GM19023 (cell line): Measurements from ENCODE around the gene CD44.
"Not testable (repeated sequence)": the region's sequence is repeated elsewhere in the genome, so short reads cannot be mapped to it uniquely, and the experiment has no call there.

Source experiments
- ATAC-seq: cut with Tn5 transposase; IDR thresholded peaks from one replicate; pipeline ENCODE4 v1.9.1; 2021; ENCODE audit warnings: mild to moderate bottlenecking, moderate library complexity; ENCODE audit not compliant: unreplicated experiment

Gene CD44

DNA sequence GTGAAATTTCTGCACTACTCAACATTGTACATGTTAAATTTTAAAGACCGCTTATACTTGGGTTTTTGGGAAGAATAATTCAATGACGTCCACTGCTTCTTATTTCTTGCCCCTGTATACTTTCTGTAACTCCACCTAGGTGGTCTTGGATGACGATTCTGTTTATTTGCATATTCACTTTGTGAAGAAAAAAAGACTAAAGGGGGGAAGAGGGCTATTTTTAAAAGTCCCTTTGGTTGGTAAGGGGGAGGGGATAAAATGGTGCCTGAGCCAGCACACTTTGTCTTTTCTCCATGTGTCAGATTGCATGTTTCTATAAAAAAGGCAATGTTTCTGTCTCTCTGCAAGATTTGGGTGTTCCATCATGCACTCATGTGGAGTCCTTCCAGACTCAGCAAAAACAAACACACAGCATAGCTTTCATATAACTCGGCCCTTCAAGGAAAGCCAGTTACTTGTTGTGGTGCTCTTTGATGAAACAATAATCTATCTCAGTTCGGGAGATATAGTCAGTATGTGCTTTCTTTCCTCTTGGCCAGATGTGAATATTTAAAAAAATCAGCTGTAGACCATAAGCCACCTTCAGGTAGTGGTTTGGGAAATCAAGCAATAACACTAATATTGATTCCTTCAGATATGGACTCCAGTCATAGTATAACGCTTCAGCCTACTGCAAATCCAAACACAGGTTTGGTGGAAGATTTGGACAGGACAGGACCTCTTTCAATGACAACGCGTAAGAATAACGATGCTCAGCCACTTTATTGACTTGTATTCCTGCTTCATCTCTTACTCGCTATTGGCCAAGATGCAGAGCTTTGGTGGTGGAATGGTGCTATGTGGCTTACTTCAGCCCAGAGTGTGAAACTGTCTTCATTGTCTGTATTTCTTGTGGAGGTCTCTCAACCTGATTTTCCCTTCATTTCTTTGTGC lies 68.8 kb downstream of the CD44 start:
- no peak for ATAC-seq

DNA sequence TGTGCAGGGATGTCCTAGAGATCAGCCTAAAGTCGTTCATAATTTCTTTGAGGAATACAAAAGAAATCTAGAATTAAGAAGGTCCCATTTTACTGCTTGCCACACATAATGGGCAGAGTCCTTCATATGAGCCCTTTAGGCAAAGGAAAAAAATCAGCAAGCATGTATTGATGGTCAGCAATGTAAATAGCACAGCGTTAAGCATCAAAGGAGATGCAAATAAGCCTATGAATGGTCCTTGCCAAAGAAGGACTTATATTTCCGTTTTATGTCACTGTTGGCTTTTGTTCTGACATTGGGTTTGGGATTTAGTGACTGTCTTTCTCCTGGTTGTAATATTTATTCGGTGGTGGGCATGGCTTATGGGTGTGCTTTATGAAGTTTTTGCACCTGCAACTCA lies 69.8 kb downstream of the CD44 start:
- ATAC-seq = no peak

DNA sequence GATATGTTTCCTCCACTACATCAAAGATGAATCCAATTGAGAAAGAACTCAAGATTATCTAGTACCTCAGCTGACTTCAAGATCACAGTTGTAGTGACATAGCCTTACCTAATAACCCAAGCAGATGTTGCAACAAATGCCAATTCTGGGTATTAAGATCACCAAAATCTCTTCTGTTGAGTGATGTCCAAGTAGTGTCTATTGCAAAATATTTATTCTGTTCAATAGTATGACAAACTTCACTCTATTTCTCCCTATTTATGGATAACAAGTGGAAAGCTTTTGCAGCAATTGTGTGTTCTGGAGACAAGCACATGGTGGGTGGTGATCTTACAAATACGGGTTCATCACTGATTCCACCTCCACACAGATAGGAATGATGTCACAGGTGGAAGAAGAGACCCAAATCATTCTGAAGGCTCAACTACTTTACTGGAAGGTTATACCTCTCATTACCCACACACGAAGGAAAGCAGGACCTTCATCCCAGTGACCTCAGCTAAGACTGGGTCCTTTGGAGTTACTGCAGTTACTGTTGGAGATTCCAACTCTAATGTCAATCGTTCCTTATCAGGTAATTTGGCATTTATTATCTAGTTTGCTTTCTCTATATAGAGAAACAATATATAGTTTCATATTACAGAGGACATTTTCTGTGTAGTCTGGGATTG lies 72.0 kb downstream of the CD44 start:
- no peak for ATAC-seq

DNA sequence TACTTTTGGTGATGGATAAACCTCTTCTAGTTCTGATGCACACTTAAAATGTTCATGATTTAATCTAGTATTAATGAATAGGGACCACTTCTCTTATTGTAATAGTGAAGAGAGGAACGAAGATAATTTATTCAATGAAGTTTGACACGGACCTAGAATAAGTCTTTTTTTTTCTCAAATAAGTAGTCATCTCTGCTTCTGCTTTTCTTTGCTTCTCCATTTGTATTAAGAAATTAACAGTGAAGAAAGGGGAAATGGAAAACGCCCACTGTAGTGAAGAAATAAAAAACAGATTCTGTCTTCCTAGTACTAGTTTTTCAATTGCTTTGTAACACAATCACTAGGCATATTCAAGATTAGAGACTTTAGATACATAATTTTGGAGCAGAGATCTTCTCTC lies 73.0 kb downstream of the CD44 start:
- no peak for ATAC-seq

DNA sequence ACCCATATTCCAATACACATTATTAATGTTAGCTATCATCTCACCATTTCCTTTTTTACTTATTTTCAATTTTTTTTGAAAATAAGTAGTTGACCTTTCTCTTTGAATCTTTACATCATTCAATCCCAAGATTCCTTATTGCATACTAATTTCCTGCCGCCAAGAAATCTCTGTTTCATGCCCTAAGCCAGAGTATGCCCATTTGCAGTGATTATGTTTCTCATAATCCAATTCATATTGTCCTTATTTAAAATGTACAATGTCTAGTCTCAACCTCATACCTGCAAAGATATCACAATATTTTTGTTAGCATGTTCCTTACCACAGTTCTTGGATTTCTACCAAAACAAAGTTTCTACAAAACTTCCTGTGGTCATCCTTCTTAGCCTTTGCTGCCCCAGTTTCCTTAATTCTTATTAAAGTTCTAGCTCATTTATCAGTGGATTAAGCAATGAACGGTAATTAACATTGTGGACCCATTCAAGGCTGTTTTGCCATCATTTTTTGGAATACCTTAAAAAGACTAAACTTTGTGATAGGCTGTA lies 75.3 kb downstream of the CD44 start:
- ATAC-seq = no peak

DNA sequence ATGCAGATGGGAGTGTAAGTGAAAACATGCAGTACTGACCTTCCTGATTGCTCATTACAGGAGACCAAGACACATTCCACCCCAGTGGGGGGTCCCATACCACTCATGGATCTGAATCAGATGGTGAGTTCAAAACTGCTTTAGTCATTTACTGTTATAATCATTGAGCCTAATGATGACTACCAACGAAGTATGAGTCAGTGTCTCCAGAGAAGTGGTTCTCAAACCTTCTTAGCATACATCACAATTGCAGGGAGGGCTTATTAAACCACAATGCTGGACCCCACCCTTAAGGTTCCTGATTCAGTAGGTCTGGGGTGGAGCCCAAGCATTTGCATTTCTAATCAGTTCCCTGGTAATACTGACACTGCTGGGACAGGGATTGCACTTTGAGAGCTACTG lies 75.8 kb downstream of the CD44 start:
- ATAC-seq = no peak

DNA sequence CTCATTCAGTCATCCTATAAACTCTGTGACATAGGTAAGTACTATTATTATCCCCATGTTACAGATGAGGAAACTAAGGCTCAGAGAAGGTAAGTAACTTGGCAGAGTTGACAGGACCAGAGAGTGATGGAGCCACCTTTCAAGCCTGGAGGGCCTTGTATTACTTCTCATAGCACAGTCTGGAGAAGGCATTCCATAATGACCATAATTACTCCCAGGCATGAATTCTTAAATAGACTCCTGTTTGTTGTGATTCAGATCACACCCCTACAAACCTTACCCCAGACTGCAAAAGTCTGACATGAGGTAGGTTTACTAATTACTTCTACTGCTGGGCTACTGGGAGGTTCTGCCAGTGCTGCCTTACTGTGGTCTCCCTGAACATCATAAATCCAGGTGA lies 77.0 kb downstream of the CD44 start:
- no peak for ATAC-seq

DNA sequence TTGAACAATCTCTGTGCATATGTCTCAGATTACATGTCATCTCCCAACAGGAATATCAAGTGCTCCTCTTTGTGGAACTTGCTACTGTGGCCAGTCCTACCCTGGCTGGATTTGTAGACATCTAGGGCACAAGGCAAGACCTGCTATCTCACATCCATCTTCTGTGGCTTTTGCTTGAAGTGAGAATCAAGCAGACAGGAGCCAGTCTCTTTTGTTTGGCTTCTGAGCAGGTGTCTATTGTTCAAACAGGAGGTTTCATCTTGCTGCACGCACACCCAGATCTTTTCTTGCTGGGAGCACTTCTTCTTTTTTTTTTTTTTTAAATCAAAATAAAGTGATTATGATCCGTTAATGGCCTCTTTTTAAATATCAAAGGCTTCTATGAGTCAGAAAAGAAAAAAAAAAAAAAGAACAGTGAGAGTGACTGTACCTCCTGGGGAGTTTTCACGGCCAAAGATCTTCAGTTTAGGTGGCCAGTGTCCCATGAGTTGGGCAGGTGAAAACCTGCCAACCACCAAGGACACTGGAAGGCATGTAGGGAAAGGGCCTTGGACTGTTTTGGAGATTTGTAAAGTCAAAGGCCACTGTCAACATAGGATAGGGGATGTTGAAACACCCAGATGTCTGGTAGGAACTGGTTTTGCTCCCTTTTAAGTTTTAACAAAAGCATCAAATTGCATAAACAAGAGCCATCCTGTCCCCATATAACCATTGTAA lies 78.1 kb downstream of the CD44 start:
- no peak for ATAC-seq

DNA sequence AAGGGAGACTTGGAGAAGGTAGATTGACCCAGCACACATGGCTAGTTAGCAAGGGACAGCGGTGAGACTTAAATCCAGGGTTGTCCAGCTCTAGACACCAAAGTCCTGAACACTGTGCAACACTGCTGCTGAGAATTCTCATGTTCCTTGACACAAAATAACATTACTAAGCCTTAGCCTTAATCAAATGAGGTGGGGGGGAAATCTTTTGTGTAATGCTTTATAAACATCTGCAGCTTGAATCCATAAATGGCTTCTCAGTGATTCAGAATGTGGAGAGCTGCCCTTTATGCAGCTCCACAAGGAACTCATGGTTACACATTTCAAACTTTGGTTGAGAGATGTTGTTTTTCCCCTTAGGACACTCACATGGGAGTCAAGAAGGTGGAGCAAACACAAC lies 80.0 kb downstream of the CD44 start:
- no peak for ATAC-seq

DNA sequence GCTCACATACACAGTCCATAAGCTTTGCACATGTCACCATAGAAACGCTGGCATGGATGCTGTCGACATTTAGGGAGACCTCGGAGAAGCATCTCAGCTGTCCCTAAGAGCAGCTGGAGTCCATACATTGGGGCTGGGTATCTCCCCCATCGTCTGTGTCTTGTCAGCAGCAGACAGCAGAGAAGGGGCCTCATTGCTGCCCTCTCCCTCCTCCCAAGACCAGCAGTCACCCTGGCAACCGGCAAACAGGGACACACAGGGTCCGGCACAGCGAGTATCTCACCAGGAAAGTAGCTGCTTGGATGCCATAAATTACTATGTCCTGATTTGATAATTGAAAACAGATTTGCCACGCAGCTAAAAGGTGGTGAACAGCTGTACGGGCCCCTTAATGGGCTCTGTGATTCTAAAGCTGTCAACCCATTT lies 84.4 kb downstream of the CD44 start:
- ATAC-seq = no peak

DNA sequence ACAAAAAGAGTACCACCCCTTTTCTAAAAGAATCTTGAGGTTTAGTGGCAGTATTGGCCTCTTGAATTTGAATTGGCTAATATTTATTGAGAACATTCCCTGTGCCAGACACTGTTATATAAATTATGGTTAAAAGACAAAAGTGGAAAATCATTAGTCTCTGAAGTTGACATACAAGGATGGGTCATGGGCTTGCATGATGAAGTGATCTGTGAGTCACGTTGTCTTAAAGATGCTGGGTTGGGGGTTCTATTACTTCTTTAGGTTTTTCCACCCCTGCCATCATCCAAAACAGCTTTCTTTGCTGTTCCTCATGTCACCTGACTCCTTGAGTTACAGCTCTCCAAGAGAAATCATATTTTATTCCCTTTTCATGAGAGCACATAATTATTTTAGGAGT lies 85.0 kb downstream of the CD44 start:
- ATAC-seq = no peak

DNA sequence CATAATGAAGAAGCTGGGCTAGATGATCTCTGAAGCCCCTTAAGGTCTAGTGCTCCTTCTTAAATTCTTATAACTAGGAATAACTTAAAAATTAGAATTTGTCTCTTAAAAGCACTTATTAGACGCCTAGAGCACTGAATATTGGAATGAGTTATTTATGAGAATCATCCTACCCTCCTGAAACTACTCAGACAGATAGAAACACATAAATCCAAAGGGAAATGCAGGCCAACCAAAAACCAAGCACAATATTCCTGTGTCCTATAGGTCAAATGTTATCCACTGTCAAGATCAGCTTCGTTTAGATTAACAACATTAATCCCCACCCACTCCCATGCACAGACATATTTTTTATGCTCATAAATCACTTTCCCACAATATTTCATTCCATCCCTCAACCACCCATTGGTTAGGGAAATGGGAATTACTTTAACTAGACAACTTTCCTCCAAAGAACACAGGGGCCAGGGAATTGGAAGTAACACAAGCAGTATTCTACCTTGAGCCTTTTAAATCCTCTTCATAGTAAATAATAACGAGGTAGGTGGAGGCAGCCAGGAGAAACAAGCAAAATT lies 87.1 kb downstream of the CD44 start:
- no peak for ATAC-seq

DNA sequence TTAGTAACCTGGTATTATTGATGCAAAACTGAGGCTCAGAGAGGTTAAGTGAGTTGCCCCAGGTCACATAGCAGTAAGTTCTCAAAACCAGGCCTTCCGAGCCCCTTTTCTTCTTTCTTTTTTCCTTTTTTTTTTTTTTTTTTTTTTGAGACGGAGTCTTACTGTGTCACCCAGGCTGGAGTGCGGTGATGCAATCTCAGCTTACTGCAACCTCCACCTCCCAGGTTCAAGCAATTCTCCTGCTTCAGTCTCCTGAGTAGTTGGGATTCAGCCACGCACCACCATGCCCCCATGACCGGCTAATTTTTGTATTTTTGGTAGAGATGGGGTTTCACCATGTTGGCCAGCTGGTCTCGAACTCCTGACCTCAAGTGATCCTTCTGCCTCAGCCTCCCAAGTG lies 87.8 kb downstream of the CD44 start:
- not testable (repeated sequence) for ATAC-seq

DNA sequence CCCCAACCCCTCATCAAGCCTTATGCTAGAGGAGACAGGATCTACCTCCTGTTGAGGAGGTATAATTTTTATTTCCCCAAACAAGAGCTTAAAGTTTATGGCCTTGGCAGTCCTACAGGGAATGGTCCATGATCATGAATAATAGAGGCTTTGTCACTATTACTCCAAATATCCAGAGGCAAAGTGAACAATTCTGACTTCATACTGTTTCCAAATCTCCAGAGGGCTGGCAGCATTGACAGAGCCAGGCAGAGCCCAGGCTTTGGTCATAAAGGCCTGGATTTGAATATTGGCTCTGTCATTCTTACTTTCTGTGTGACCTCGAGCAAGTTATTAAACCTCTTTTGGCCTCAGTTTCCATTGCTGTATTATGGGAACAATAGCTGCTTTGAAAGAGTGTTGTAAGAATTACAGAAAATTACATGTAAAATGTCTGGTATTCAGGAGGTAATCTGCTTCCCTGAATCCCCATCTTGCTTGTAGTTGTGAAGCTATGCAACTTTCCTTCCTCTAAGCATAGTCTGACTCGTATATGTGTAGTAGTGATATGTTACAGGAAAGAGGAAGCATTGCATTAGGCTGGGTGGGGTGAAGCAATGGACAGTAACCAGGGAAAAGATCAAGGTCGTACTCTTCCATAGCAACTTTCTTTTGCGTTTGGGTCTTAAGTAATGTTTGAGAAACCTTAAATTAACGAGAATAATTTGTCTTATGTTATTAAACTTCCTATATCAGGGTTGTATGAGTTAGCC lies 88.8 kb downstream of the CD44 start:
- no peak for ATAC-seq

DNA sequence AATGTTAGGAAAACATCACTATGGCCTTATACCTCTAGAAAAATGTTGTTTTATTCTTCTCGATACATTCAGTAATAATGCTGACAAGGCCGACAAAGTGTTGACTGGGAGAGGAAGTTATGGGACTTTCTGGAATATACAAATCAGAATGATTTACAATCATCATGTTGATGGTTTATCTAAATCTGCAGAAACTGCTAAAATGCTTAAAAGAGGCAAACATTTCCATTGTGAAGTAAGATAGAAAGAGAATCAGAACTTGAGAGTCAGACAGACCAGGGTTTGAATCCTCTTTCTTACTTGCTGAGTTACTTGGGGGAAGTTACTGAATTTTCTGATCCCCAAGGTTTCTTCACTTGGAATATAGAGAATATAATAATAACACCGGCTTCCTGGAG lies 89.4 kb downstream of the CD44 start:
- no peak for ATAC-seq

DNA sequence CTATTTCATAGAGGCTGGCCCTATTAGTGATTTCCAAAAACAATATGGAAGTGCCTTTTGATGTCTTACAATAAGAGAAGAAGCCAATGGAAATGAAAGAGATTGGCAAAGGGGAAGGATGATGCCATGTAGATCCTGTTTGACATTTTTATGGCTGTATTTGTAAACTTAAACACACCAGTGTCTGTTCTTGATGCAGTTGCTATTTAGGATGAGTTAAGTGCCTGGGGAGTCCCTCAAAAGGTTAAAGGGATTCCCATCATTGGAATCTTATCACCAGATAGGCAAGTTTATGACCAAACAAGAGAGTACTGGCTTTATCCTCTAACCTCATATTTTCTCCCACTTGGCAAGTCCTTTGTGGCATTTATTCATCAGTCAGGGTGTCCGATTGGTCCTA lies 91.4 kb downstream of the CD44 start:
- ATAC-seq = no peak

DNA sequence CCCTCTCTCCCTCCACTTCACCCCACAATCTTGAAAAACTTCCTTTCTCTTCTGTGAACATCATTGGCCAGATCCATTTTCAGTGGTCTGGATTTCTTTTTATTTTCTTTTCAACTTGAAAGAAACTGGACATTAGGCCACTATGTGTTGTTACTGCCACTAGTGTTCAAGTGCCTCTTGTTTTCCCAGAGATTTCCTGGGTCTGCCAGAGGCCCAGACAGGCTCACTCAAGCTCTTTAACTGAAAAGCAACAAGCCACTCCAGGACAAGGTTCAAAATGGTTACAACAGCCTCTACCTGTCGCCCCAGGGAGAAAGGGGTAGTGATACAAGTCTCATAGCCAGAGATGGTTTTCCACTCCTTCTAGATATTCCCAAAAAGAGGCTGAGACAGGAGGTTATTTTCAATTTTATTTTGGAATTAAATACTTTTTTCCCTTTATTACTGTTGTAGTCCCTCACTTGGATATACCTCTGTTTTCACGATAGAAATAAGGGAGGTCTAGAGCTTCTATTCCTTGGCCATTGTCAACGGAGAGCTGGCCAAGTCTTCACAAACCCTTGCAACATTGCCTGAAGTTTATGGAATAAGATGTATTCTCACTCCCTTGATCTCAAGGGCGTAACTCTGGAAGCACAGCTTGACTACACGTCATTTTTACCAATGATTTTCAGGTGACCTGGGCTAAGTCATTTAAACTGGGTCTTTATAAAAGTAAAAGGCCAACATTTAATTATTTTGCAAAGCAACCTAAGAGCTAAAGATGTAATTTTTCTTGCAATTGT lies 92.3 kb downstream of the CD44 start:
- ATAC-seq = no peak

DNA sequence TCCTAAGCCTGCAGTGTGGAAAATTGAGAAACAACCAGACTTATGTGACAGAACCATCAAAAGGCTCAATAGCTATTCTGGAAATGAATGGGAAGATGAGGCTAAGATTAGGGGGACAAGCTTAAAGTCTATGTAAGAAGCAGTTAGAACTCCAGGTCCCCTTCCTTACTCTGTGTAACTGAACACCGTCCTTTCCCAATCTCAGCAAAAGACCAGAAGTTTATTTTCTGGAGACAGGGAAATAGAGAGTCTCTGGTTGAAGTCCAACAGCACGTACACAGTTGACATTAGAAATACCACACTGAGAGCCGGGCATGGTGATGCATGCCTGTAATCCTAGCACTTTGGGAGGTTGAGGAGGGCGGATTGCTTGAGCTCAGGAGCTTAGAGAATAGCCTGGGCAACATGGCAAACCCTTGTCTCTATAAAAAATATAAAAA lies 93.9 kb downstream of the CD44 start:
- ATAC-seq = no peak

DNA sequence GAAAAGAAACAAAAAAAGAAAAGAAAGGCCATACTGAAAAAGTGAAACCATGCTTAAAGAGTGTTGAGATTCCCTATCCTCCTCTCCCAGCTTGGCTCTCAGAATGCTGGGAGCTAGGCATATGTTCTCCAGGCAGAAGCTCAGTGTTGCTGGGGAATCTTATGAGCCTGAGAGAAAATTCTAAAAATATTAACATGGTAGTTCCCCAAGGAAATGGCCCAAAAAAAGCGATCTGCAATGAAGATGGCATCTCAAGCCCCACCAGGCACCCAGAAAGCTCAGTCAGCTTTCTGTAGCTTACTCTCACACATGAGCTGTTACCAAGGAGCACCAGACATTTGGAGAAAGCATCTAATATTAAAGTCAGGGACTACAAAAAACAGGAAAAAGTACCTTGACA lies 94.5 kb downstream of the CD44 start:
- ATAC-seq = no peak
